Measurements from ENCODE around the gene CCR2. TPM values are rescaled to one million over a fixed set of nuclear protein-coding genes. Genes with fewer than 3 reads are reported as not detected.

Gene CCR2
- total RNA-seq: 1 to 10 TPM; 1.3 to 5.4 (median 4.1) TPM

DNA sequence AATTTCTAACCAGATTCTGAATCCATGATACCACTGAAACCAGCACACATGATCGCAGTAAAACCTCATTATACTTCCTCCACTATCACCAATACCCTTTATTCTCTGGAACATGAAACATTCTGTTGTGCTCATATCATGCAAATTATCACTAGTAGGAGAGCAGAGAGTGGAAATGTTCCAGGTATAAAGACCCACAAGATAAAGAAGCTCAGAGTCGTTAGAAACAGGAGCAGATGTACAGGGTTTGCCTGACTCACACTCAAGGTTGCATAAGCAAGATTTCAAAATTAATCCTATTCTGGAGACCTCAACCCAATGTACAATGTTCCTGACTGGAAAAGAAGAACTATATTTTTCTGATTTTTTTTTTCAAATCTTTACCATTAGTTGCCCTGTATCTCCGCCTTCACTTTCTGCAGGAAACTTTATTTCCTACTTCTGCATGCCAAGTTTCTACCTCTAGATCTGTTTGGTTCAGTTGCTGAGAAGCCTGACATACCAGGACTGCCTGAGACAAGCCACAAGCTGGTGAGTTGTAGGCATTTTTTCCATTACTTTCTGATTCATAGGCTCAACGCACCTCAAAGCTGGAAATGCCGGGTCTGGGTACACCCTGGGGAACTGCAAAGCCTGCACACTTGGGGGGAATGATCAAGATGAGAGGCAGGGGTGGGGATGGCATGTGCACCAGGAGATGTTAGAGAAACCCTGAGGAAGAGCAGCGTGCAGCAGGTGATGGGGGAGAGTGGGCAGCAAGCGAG, at the start of gene CCR2:
CCR2 (plus strand) TSS at position 465 of the 764 bp plus-strand sequence. CDS start 3,417 bp downstream, outside the sequence.
- TF ChIP-seq, protein P1, sequence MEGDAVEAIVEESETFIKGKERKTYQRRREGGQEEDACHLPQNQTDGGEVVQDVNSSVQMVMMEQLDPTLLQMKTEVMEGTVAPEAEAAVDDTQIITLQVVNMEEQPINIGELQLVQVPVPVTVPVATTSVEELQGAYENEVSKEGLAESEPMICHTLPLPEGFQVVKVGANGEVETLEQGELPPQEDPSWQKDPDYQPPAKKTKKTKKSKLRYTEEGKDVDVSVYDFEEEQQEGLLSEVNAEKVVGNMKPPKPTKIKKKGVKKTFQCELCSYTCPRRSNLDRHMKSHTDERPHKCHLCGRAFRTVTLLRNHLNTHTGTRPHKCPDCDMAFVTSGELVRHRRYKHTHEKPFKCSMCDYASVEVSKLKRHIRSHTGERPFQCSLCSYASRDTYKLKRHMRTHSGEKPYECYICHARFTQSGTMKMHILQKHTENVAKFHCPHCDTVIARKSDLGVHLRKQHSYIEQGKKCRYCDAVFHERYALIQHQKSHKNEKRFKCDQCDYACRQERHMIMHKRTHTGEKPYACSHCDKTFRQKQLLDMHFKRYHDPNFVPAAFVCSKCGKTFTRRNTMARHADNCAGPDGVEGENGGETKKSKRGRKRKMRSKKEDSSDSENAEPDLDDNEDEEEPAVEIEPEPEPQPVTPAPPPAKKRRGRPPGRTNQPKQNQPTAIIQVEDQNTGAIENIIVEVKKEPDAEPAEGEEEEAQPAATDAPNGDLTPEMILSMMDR (IDR thresholded peaks at IDR 0.05): no peak
- DNase-seq (ENCODE audit: low spot score): no peak
- peak; percentile 50 for ATAC-seq (ENCODE audit: low FRiP score)

DNA sequence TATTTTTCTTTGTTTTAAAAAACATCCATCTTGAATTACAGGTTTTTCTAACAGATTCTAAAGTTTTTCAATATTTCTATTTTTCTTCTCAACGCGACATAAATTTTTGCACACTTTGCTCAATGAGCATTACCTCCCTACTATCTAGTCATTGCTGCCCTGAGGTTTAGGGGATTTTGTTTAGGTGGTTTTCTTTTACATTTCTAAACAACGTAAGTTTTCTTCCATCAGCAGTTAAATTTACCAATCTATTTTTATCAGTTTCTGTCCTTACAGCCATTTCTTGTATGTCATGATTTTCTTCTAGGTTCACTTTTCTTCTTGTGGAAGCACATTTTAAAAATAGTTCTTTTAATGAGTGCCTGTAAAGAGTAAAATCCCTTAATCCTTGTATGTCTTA, 49.2 kb upstream of the CCR2 start:
- ATAC-seq (ENCODE audit: low FRiP score) (no peak), DNase-seq (ENCODE audit: low spot score) (no peak)
- TF ChIP-seq, protein P1 (IDR thresholded peaks at IDR 0.05): no peak

DNA sequence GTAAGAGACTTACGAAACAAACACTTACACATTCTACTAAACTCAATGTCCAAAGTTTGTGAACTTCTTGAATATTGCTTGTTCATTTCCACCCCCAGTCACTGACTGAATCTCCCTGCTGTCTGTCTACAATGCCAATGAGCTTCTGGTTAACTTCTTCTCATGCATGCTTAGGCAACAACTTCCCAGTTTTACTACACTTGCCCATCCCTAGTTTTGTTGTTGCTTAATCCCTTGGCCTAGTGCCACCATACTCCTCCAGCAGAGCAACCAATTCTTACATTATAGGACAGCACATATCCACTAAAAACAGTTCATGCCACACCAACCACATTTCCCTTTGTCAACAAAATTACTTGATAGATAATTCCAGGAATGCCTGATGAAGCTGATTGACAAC, 40.9 kb upstream of the CCR2 start:
- peak; percentile 94 for ATAC-seq (ENCODE audit: low FRiP score)
- peak; percentile 50 for DNase-seq (ENCODE audit: low spot score)
- TF ChIP-seq, protein P1 (IDR thresholded peaks at IDR 0.05): no peak

DNA sequence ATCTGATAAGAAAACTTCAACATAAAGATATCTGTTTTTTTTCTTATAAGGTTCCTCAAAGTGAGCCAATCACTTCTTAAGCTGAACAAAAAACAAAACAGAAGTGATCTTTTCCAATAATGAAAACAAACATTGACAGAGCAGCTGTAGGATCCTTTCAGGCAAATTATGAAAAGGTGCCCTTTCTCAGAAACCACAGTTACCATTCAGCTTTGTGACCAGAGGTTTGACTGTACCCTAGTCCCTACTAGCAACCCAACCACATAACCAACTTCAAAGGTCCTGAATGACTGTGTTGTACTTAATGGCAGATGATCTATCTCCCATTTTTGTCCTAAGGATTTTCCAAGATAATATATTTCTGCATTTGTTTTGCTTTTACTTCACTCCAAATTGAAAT, 39.4 kb upstream of the CCR2 start:
- TF ChIP-seq, protein P1 (IDR thresholded peaks at IDR 0.05): no peak

DNA sequence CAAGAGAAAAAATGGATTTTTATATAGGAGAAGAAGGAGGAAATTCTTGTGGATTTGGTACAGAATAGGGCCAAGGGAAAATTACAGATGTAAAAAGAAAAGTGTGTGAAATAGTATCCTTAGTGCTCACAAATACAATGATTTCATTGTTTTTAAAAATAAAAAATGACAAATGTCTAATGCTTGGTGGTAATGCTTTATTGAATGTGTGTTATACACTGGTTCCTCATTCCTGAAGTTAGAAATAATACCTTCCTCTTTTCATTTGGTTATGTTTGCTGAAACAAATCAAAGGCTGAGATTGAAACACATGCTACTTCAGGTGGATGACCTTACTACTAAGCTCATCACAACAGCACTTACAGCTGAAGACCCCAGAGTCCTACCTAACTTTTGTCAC, 37.7 kb upstream of the CCR2 start:
- no peak for DNase-seq (ENCODE audit: low spot score)
- TF ChIP-seq, protein P1 (IDR thresholded peaks at IDR 0.05): no peak
- ATAC-seq (ENCODE audit: low FRiP score): no peak

More for the DNA sequence above, 39.4 kb upstream of the CCR2 start:
- DNase-seq (ENCODE audit: low spot score): no peak
- no peak for ATAC-seq (ENCODE audit: low FRiP score)

DNA sequence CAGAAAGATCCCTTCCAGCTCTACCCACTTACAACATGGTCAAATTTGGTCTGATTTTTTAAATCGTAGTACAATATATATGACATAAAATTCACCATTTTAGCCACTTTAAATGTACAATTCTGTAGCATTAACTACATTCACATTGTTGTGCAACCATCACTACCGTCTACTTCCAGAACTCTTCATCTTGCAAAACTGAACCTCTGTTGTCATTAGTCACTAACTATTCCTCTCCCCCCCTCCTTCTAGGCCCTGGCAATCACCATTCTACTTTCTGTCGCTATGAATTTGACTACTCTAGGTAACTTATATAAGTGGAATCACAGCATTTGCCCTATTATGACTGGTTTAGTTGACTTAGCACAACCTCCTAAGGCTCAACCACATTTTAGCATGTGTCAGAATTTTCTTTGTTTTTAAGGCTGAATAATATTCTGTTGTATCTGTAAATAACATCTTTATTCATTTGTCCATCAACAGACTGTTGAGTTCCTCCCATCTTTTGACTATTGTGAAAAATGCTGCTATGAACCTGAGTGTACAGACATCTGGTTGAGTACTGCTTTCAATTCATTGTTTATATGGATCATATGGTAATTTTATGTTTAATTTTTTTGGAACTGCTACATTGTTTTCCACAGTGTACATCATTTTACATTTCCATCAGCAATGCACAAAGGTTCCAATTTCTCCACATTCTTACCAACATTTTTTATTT, 35.5 kb upstream of the CCR2 start:
- TF ChIP-seq, protein P1 (IDR thresholded peaks at IDR 0.05): no peak
- ATAC-seq (ENCODE audit: low FRiP score): no peak
- no peak for DNase-seq (ENCODE audit: low spot score)

Data from omental fat pad (tissue), 4 donors.